C4-2B (cell line): ENCODE results near the gene CHRNA7.

ENCODE experiments used
- ZFX ChIP-seq: fragments of 450-650 bp; IDR thresholded peaks from 2 replicates; pipeline ENCODE4 v1.6.1; 2017
- TF ChIP-seq, protein P1 (sequence below): fragments of 450-650 bp; conservative IDR thresholded peaks from 2 replicates; pipeline ENCODE4 v1.5.1; 2017; ENCODE audit warnings: mild to moderate bottlenecking

DNA sequence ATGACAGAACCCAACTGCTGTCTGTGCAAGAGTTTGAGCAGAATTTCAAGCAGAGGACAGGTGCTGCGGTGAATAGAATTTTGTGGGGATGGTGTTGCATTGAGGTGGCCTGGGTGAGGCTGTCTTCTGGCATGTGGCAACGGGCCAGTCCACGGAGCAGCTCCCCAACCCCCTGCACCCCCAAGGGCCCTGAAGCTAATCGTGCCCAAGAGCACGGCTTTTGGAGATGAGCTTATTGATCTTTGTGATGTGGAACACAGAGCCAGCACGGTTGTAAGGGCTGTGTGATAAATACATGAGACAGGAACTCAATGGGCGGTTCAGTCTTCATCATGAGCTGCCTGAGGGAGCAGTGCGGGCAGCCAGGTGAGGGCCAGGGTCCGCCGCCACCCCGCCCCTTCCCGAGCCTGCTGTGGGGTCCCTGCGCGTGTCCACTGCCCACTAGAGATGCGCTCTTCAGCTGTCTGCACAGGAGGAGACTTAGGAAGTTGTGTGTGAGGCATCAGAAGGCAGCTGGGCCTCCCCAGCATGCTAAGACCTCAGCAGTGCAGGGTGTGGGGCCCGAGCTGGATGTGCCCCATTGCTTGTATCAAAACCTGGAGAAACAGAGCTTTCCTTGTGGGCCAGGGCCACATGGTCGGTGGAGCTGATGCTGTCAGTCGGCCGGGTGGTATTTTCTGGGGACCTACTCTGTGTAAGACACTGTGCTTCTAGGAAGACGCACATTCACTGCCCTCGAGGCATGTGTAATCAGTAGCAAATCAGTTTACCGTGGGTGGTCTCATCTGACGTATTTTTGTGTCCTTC is 90.5 kb downstream of the CHRNA7 start:
- TF ChIP-seq, protein P1, sequence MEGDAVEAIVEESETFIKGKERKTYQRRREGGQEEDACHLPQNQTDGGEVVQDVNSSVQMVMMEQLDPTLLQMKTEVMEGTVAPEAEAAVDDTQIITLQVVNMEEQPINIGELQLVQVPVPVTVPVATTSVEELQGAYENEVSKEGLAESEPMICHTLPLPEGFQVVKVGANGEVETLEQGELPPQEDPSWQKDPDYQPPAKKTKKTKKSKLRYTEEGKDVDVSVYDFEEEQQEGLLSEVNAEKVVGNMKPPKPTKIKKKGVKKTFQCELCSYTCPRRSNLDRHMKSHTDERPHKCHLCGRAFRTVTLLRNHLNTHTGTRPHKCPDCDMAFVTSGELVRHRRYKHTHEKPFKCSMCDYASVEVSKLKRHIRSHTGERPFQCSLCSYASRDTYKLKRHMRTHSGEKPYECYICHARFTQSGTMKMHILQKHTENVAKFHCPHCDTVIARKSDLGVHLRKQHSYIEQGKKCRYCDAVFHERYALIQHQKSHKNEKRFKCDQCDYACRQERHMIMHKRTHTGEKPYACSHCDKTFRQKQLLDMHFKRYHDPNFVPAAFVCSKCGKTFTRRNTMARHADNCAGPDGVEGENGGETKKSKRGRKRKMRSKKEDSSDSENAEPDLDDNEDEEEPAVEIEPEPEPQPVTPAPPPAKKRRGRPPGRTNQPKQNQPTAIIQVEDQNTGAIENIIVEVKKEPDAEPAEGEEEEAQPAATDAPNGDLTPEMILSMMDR = no peak
- no peak for TF ChIP-seq ZFX
